ENCODE data around the gene ARL5A. TPM values are rescaled to one million over a fixed set of nuclear protein-coding genes. Genes with fewer than 3 reads are reported as not detected.

ARL5A gene
- total and polyA plus RNA-seq, 2 of the 4 experiments (the other 2 are of a cell fraction), result 22.3 to 45.5 TPM

- H3K9ac ChIP-seq (ENCODE audit: low read depth, low read length), result no peak overlapping the region
- BruUV-seq (replicated peaks), result no TSS peak
- in situ Hi-C loops (cut with MboI; ENCODE audit: low sequenced_read_pairs) (no loop called here), dilution Hi-C loops (cut with HindIII; ENCODE audit: low sequenced_read_pairs, unreplicated experiment) (no loop called here), intact Hi-C loops (cut with micrococcal nuclease) (no loop called here)
- H4K8ac ChIP-seq (ENCODE audit: low read depth in 2 of 2, low read length in 2 of 2), result no peak overlapping the region
- H2AFZ ChIP-seq (replicated peaks; ENCODE audit: low read length, poor library complexity), result no peak overlapping the region
- CTCF ChIA-PET, result no interaction called here
- H3K4ac ChIP-seq (ENCODE audit: low read depth, low read length), result no peak overlapping the region
- no peak overlapping the region for H3K56ac ChIP-seq (ENCODE audit: extremely low read depth, insufficient read depth, low read length)
- H3K79me1 ChIP-seq (ENCODE audit: low read depth in 1 of 2, low read length in 2 of 2), result no peaks in the 10 kb centered on the region
- H3K4me1 ChIP-seq (ENCODE audit: control insufficient read depth, insufficient read depth, low read length), result no peaks in the 10 kb centered on the region
- no peak overlapping the region for H2BK5ac ChIP-seq (ENCODE audit: low read depth, low read length, poor library complexity, severe bottlenecking)
- no peaks in the 10 kb centered on the region for H4K20me1 ChIP-seq (ENCODE audit: insufficient read depth, low read length)
- no peak overlapping the region for H3K14ac ChIP-seq (replicated peaks; ENCODE audit: low read depth, low read length)
- ATAC-seq (ENCODE audit: low read depth), result no peak
- H3K4me2 ChIP-seq (ENCODE audit: low read depth, low read length), result no peak overlapping the region
- no peak overlapping the region for H3K23ac ChIP-seq (ENCODE audit: low read depth, low read length)
- H3K9me3 ChIP-seq (ENCODE audit: control insufficient read depth, insufficient read depth, low read length), result no peaks in the 10 kb centered on the region
- no peak overlapping the region for H2AK5ac ChIP-seq (ENCODE audit: low read depth, low read length)
- WGBS, 2 experiments (ENCODE audit: extremely low coverage in 2 of 2, insufficient read length in 1 of 2), result no CpG with 5 or more reads among the region's 1 CpG
- no peak overlapping the region for H2BK15ac ChIP-seq (ENCODE audit: low read depth, low read length)
- H4K91ac ChIP-seq (ENCODE audit: insufficient read depth, low read depth, low read length), result no peak overlapping the region
- no peak overlapping the region for H3K18ac ChIP-seq (ENCODE audit: low read depth, low read length)
- no peak for DNase-seq
- no peaks in the 10 kb centered on the region; the same call in 1 of the 2 replicates for H3K27me3 ChIP-seq (ENCODE audit: control insufficient read depth, insufficient read depth, low read length)
- POLR2A ChIA-PET (ENCODE audit: unreplicated experiment), result no interaction called here
- no peak overlapping the region for H2BK20ac ChIP-seq (ENCODE audit: low read depth, low read length)
- H2BK120ac ChIP-seq (ENCODE audit: low read depth, low read length), result no peak overlapping the region
- no peak overlapping the region for H3K4me3 ChIP-seq (ENCODE audit: insufficient read depth, low read depth, low read length)
- no peak overlapping the region for H4K5ac ChIP-seq (ENCODE audit: low read depth, low read length)
- H3K27ac ChIP-seq (ENCODE audit: insufficient read depth, low read length), result no peak overlapping the region
- H2AK9ac ChIP-seq (replicated peaks; ENCODE audit: low read depth, low read length, poor library complexity), result no peak overlapping the region
- H3K9me1 ChIP-seq (ENCODE audit: insufficient read depth, low read length), result no peaks in the 10 kb centered on the region
- no peaks in the 10 kb centered on the region for H3K36me3 ChIP-seq (ENCODE audit: control insufficient read depth, insufficient read depth, low read length)
- TF ChIP-seq SMC3 (IDR thresholded peaks at IDR 0.05; ENCODE audit: low read depth, low read length) (no peak), MAZ (IDR thresholded peaks at IDR 0.05; ENCODE audit: borderline replicate concordance, low read depth, low read length) (no peak), RAD21 (IDR thresholded peaks at IDR 0.05; ENCODE audit: low read length) (no peak), RCOR1 (IDR thresholded peaks at IDR 0.05; ENCODE audit: insufficient replicate concordance, low read length) (no peak), MXI1 (IDR thresholded peaks at IDR 0.05; ENCODE audit: borderline replicate concordance, low read depth, low read length) (no peak), ELK1 (IDR thresholded peaks at IDR 0.05; ENCODE audit: borderline replicate concordance, low read depth, low read length) (no peak), RFX5 (IDR thresholded peaks at IDR 0.05; ENCODE audit: low read depth, low read length) (no peak), BHLHE40 (IDR thresholded peaks at IDR 0.05; ENCODE audit: low read depth, low read length) (no peak), CHD1 (IDR thresholded peaks at IDR 0.05; ENCODE audit: low read depth, low read length) (no peak), MAFK (IDR thresholded peaks at IDR 0.05; ENCODE audit: low read depth, low read length) (no peak)
- TF ChIP-seq, protein P1, sequence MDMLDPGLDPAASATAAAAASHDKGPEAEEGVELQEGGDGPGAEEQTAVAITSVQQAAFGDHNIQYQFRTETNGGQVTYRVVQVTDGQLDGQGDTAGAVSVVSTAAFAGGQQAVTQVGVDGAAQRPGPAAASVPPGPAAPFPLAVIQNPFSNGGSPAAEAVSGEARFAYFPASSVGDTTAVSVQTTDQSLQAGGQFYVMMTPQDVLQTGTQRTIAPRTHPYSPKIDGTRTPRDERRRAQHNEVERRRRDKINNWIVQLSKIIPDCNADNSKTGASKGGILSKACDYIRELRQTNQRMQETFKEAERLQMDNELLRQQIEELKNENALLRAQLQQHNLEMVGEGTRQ (IDR thresholded peaks at IDR 0.05; ENCODE audit: low read depth, low read length), result no peak
Observed at GRCh38 chr2:151754253-151754897, 73.8 kb downstream of the ARL5A start.

All from IMR-90 (cell line).